ENCODE measurements around the gene RASGRF1.
"Not testable (repeated sequence)": the region's sequence is repeated elsewhere in the genome, so short reads cannot be mapped to it uniquely, and the experiment has no call there.

The RASGRF1 gene

GRCh38 chr15:79028411-79028964 is 62.1 kb downstream of the RASGRF1 start (continued):
- TF ChIP-seq ZNF18 (tag by site-specific recombination; IDR thresholded peaks at IDR 0.05) (no peak), EGR2 (tag by site-specific recombination; IDR thresholded peaks at IDR 0.05; ENCODE audit: low read depth) (peak; percentile 78), ZNF146 (tag by site-specific recombination; IDR thresholded peaks at IDR 0.05) (no peak)

DNA sequence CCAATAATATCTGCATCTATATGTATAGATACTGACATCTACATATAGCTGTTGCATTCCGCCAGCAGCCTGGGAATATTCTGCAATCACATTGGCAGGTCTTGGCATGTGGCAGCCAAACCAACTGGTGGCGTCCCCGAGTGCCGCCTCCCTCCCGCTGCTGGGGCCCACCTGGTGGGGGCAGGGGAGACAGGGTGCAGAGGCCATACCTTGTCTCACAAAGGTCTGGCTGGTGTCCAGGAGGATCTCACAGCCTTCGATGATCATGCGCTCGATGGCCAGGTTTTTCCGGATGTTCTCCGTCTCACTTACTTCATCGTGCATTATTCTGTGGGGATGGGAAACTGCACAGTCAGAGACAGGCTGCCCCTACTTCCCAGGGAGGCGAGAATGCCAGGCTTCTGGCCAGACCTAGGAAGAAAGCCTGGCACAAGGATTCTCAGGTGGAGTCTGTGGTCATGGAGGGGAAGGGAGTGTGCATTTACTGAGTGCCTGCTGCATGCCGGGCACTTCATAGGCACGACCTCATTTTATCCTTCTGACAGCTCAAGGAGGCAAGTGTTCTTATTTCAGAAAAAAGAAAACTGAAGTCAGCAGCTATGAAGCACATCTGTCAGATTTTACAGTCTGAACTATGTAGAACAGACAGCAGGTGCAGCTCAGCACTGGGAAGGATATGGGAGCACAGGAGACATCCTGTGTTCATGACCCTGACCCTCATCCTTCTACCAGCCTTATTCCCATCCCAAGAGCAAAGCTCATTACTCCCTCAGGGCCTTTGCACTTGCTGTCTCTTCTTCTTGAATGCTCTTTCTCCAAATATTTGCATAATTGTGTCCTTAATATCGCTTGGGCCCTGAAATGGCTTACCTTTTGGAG is 62.8 kb downstream of the RASGRF1 start:
- Histone ChIP-seq H3K36me3 (ENCODE audit: control insufficient read depth in 2 of 2, insufficient read depth in 1 of 2, low read length in 2 of 2) (no peaks in the 10 kb centered on the region), H3K4me3 (ENCODE audit: low read depth, low read length) (no peak overlapping the region), H3K4me1 (ENCODE audit: control insufficient read depth, insufficient read depth, low read length) (no peaks in the 10 kb centered on the region), H3K27ac (ENCODE audit: extremely low read depth, low read depth, low read length) (no peak overlapping the region), H3K9me3 (ENCODE audit: control insufficient read depth, insufficient read depth, low read depth, low read length) (no peaks in the 10 kb centered on the region)
- CTCF ChIA-PET = interaction anchor here (0.6 to 15.3 kb wide), 54 partner anchors 8 to 1416 kb away, joined by 3 to 455 read pairs (median 4); no protein-coding TSS in a partner anchor
- POLR2A ChIA-PET = no interaction called here
- TF ChIP-seq ZNF48 (tag by site-specific recombination; IDR thresholded peaks at IDR 0.05) (no peak), ZNF623 (tag by site-specific recombination; IDR thresholded peaks at IDR 0.05) (peak; percentile 90), AEBP2 (tag by site-specific recombination; IDR thresholded peaks at IDR 0.05; ENCODE audit: borderline replicate concordance) (no peak)

DNA sequence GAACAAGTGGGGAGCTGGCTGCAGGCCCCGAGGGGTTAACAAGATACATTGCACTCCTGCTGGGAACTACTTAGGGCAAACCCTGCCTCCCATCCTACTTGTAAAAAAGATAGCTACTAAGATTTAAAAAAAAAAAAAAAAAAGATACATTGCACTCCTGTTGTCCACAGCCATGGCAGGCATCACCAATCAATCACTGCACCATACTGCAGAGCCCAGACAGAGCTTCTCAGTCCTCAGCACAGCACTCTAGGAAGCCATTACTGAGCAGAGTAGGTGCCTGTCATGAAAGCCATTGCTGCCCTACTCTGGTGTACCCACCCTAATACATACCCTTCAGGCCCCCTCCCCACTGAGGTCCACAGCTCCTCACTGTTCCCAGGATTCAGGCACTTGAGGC is 64.8 kb downstream of the RASGRF1 start:
- H3K4me1 ChIP-seq (ENCODE audit: control insufficient read depth, insufficient read depth, low read length) = no peaks in the 10 kb centered on the region
- no peak overlapping the region for H3K4me3 ChIP-seq (ENCODE audit: low read depth, low read length)
- H3K36me3 ChIP-seq (ENCODE audit: control insufficient read depth in 2 of 2, insufficient read depth in 1 of 2, low read length in 2 of 2) = no peaks in the 10 kb centered on the region
- POLR2A ChIA-PET = no interaction called here
- no peaks in the 10 kb centered on the region for H3K9me3 ChIP-seq (ENCODE audit: control insufficient read depth, insufficient read depth, low read depth, low read length)
- peak; percentile 79; the same call in 1 of the 2 replicates for TF ChIP-seq ZNF23 (tag by site-specific recombination; IDR thresholded peaks at IDR 0.05; ENCODE audit: borderline replicate concordance)
- TF ChIP-seq, protein P1, sequence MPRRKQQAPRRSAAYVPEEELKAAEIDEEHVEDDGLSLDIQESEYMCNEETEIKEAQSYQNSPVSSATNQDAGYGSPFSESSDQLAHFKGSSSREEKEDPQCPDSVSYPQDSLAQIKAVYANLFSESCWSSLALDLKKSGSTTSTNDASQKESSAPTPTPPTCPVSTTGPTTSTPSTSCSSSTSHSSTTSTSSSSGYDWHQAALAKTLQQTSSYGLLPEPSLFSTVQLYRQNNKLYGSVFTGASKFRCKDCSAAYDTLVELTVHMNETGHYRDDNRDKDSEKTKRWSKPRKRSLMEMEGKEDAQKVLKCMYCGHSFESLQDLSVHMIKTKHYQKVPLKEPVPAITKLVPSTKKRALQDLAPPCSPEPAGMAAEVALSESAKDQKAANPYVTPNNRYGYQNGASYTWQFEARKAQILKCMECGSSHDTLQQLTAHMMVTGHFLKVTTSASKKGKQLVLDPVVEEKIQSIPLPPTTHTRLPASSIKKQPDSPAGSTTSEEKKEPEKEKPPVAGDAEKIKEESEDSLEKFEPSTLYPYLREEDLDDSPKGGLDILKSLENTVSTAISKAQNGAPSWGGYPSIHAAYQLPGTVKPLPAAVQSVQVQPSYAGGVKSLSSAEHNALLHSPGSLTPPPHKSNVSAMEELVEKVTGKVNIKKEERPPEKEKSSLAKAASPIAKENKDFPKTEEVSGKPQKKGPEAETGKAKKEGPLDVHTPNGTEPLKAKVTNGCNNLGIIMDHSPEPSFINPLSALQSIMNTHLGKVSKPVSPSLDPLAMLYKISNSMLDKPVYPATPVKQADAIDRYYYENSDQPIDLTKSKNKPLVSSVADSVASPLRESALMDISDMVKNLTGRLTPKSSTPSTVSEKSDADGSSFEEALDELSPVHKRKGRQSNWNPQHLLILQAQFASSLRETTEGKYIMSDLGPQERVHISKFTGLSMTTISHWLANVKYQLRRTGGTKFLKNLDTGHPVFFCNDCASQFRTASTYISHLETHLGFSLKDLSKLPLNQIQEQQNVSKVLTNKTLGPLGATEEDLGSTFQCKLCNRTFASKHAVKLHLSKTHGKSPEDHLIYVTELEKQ (tag by site-specific recombination; IDR thresholded peaks at IDR 0.05; ENCODE audit: borderline replicate concordance) = no peak
- TF ChIP-seq ZBTB17 (tag by site-specific recombination; IDR thresholded peaks at IDR 0.05) = peak; percentile 84
- no peak overlapping the region for H3K27ac ChIP-seq (ENCODE audit: extremely low read depth, low read depth, low read length)
- CTCF ChIA-PET = interaction anchor here (0.7 to 15.3 kb wide), 7 partner anchors 46 to 570 kb away, joined by 3 to 455 read pairs (median 4); no protein-coding TSS in a partner anchor

DNA sequence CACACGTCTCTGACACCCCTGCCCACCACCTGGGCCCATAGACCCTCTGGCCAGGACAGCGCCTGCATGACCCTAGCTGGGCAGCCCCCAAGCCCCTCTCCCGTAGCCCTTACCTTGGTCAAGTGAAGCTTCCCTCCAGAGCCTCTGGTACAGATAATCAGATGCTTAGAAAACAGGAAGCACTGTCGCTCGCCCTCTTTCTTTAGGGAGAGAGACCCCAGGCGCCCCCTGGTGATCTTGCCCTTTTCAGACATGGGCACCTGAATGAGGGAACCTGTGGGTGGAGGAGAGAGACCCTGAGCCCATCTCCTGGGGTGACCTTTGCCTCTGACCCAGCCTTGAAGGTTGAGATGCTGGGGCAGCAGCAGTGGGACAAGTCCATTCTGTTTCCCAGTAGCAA is 65.4 kb downstream of the RASGRF1 start:
- no peaks in the 10 kb centered on the region for H3K4me1 ChIP-seq (ENCODE audit: control insufficient read depth, insufficient read depth, low read length)
- TF ChIP-seq ZNF610 (tag by site-specific recombination; IDR thresholded peaks at IDR 0.05; ENCODE audit: borderline replicate concordance) (no peak), ZNF658 (tag by site-specific recombination; IDR thresholded peaks at IDR 0.05) (no peak), ZNF571 (tag by site-specific recombination; IDR thresholded peaks at IDR 0.05) (no peak)
- POLR2A ChIA-PET = no interaction called here

DNA sequence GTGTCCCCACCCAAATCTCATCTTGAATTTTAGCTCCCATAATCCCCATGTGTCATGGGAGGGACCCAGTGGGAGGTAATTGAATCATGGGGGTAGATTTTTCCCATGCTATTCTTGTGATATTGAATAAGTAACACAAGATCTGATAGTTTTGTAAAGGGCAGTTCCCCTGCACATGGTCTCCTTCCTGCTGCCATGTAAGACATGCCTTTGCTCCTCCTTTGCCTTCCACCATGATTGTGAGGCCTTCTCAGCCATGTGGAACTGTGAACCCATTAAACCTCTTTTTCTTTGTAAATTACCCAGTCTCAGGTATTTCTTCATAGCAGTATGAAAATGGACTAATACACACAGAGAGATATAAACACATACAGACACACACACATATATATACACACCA is 66.1 kb downstream of the RASGRF1 start:
- H3K4me3 ChIP-seq (ENCODE audit: low read depth, low read length); H3K36me3 ChIP-seq (ENCODE audit: control insufficient read depth in 2 of 2, insufficient read depth in 1 of 2, low read length in 2 of 2); POLR2A ChIA-PET; H3K9me3 ChIP-seq (ENCODE audit: control insufficient read depth, insufficient read depth, low read depth, low read length); H3K4me1 ChIP-seq (ENCODE audit: control insufficient read depth, insufficient read depth, low read length); H3K27ac ChIP-seq (ENCODE audit: extremely low read depth, low read depth, low read length): not testable (repeated sequence)
- CTCF ChIA-PET = interaction anchor here (0.6 to 15.3 kb wide), 5 partner anchors 18 to 159 kb away, joined by 3 to 455 read pairs (median 4); no protein-coding TSS in a partner anchor

More for the DNA sequence above, 65.4 kb downstream of the RASGRF1 start:
- H3K4me3 ChIP-seq (ENCODE audit: low read depth, low read length) = no peak overlapping the region
- no peaks in the 10 kb centered on the region for H3K36me3 ChIP-seq (ENCODE audit: control insufficient read depth in 2 of 2, insufficient read depth in 1 of 2, low read length in 2 of 2)
- CTCF ChIA-PET = interaction anchor here (0.7 to 15.3 kb wide), 6 partner anchors 46 to 170 kb away, joined by 3 to 455 read pairs (median 4); no protein-coding TSS in a partner anchor
- no peak overlapping the region for H3K27ac ChIP-seq (ENCODE audit: extremely low read depth, low read depth, low read length)
- no peaks in the 10 kb centered on the region for H3K9me3 ChIP-seq (ENCODE audit: control insufficient read depth, insufficient read depth, low read depth, low read length)

All from HEK293 (cell line).